ENCODE measurements around the gene ERC2.

Gene ERC2

GRCh38 chr3:55812394-55813013, 655.8 kb downstream of the ERC2 start:
- FAIRE-seq = no peak

- no peak for FAIRE-seq
These were observed 661.1 kb downstream of the ERC2 start for GRCh38 chr3:55807210-55807609.

GRCh38 chr3:55805169-55805568, 663.1 kb downstream of the ERC2 start:
- no peak for FAIRE-seq

- FAIRE-seq = no peak
These were observed 663.8 kb downstream of the ERC2 start for GRCh38 chr3:55804170-55805095.

- FAIRE-seq = no peak
These were observed 665.5 kb downstream of the ERC2 start for GRCh38 chr3:55802816-55803215.

- FAIRE-seq = no peak
These were observed 666.6 kb downstream of the ERC2 start for GRCh38 chr3:55801676-55802075.

- no peak for FAIRE-seq
These were observed 667.2 kb downstream of the ERC2 start for GRCh38 chr3:55801068-55801467.

GRCh38 chr3:55797775-55798174, 670.5 kb downstream of the ERC2 start:
- FAIRE-seq = no peak

- FAIRE-seq = no peak
These were observed 671.2 kb downstream of the ERC2 start for GRCh38 chr3:55797084-55797483.

- no peak for FAIRE-seq
These were observed 671.7 kb downstream of the ERC2 start for GRCh38 chr3:55796533-55796932.

GRCh38 chr3:55795746-55796145, 672.5 kb downstream of the ERC2 start:
- FAIRE-seq = no peak

- FAIRE-seq = no peak
These were observed 673.0 kb downstream of the ERC2 start for GRCh38 chr3:55795296-55795695.

- FAIRE-seq = no peak
These were observed 675.5 kb downstream of the ERC2 start for GRCh38 chr3:55792742-55793141.

- no peak for FAIRE-seq
These were observed 676.3 kb downstream of the ERC2 start for GRCh38 chr3:55792009-55792408.

- no peak for FAIRE-seq
These were observed 677.5 kb downstream of the ERC2 start for GRCh38 chr3:55790596-55791350.

GRCh38 chr3:55789516-55789915, 678.8 kb downstream of the ERC2 start:
- no peak for FAIRE-seq

GRCh38 chr3:55782807-55783206, 685.5 kb downstream of the ERC2 start:
- FAIRE-seq = no peak

- no peak for FAIRE-seq
These were observed 685.9 kb downstream of the ERC2 start for GRCh38 chr3:55782351-55782750.

GRCh38 chr3:55780913-55781312, 687.4 kb downstream of the ERC2 start:
- no peak for FAIRE-seq

- FAIRE-seq = no peak
These were observed 688.7 kb downstream of the ERC2 start for GRCh38 chr3:55779543-55779942.

- FAIRE-seq = no peak
These were observed 692.7 kb downstream of the ERC2 start for GRCh38 chr3:55775366-55776154.

GRCh38 chr3:55774856-55775255, 693.4 kb downstream of the ERC2 start:
- FAIRE-seq = no peak

- no peak for FAIRE-seq
These were observed 696.8 kb downstream of the ERC2 start for GRCh38 chr3:55771503-55771902.

All from TTC549 (cell line).